SU-DHL-6 (cell line): ENCODE measurements around the gene SLC16A8.
"Not testable (repeated sequence)": the region's sequence is repeated elsewhere in the genome, so short reads cannot be mapped to it uniquely, and the experiment has no call there.

Experiments
- EZH2phosphoT487 ChIP-seq: fragments of 200-600 bp; sonication (generic), shearing (Covaris generic); conservative IDR thresholded peaks from 2 replicates; pipeline ENCODE4 v1.6.1; 2018; ENCODE audit warnings: mild to moderate bottlenecking, antibody characterized with exemption, low read length, moderate library complexity, mixed read lengths
- TF ChIP-seq, protein P1 (sequence below): fragments of 200-600 bp; sonication (generic); IDR thresholded peaks from one replicate; pipeline ENCODE4 v1.5.1; 2017; ENCODE audit warnings: antibody characterized with exemption, mild to moderate bottlenecking, low read length, moderate library complexity; ENCODE audit not compliant: insufficient read depth, poor library complexity, severe bottlenecking

DNA sequence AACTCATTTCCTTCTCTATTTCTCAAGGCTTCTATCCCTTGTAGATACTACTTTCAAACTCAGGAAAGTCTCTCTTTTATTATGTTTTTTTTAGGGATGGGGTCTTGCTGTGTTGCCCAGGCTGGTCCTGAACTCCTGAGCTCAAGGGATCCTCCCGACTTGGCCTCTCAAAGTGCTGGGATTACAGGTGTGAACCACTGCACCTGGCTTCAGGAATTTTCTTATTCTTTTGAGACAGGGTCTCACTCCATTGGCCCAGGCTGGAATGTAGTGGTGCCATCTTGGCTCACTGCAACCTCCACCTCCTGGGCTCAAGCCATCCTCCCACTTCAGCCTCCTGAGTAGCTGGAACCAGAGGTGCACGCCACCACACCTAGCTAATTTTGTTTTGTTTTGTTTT is 4.8 kb downstream of the SLC16A8 start:
- TF ChIP-seq, protein P1, sequence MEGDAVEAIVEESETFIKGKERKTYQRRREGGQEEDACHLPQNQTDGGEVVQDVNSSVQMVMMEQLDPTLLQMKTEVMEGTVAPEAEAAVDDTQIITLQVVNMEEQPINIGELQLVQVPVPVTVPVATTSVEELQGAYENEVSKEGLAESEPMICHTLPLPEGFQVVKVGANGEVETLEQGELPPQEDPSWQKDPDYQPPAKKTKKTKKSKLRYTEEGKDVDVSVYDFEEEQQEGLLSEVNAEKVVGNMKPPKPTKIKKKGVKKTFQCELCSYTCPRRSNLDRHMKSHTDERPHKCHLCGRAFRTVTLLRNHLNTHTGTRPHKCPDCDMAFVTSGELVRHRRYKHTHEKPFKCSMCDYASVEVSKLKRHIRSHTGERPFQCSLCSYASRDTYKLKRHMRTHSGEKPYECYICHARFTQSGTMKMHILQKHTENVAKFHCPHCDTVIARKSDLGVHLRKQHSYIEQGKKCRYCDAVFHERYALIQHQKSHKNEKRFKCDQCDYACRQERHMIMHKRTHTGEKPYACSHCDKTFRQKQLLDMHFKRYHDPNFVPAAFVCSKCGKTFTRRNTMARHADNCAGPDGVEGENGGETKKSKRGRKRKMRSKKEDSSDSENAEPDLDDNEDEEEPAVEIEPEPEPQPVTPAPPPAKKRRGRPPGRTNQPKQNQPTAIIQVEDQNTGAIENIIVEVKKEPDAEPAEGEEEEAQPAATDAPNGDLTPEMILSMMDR, result not testable (repeated sequence)
- not testable (repeated sequence) for TF ChIP-seq EZH2phosphoT487
